GM21526 (cell line): ENCODE results near the gene RNF169.

ENCODE experiments used
- ATAC-seq: cut with Tn5 transposase; IDR thresholded peaks from one replicate; pipeline ENCODE4 v1.9.1; 2021; ENCODE audit warnings: moderate library complexity; ENCODE audit not compliant: unreplicated experiment, low FRiP score

The RNF169 gene

GRCh38 chr11:74860743-74861142 is 112.1 kb downstream of the RNF169 start:
- no peak for ATAC-seq

GRCh38 chr11:74863410-74863809 is 114.8 kb downstream of the RNF169 start:
- ATAC-seq = no peak

- no peak for ATAC-seq
Observed at GRCh38 chr11:74866557-74866956, 117.9 kb downstream of the RNF169 start.

- ATAC-seq = no peak
Observed at GRCh38 chr11:74870485-74870884, 121.8 kb downstream of the RNF169 start.

GRCh38 chr11:74871037-74871436 is 122.4 kb downstream of the RNF169 start:
- ATAC-seq = no peak

- no peak for ATAC-seq
Observed at GRCh38 chr11:74877132-74877531, 128.5 kb downstream of the RNF169 start.
